Measurements from ENCODE around the gene LRRC4B. TPM values are rescaled to one million over a fixed set of nuclear protein-coding genes. Genes with fewer than 3 reads are reported as not detected.

LRRC4B gene
- total RNA-seq, 1 experiment from 2014 or later, result 0.54 TPM

GRCh38 chr19:50573741-50574461 lies 5.7 kb upstream of the LRRC4B start:
- CTCF ChIA-PET, result interaction anchor here (1.0 kb wide), 1 partner anchor 18 kb away, joined by 4 read pairs; no protein-coding TSS in a partner anchor
- no peak overlapping the region for H3K27ac Mint-ChIP-seq (ENCODE audit: unreplicated experiment)

GRCh38 chr19:50570997-50571396 lies 2.8 kb upstream of the LRRC4B start:
- no peak overlapping the region for H3K4me3 Mint-ChIP-seq (ENCODE audit: unreplicated experiment)
- DNase-seq, result no peak
- no peak for TF ChIP-seq CTCF (IDR thresholded peaks at IDR 0.05; ENCODE audit: insufficient read depth in 1 of 2, low read depth in 1 of 2, low read length in 1 of 2, severe bottlenecking in 1 of 2, unreplicated experiment in 1 of 2)
- H3K27ac Mint-ChIP-seq (ENCODE audit: unreplicated experiment), result no peak overlapping the region
- BruUV-seq (replicated peaks), result no TSS peak
- intact Hi-C loops (cut with micrococcal nuclease; ENCODE audit: unreplicated experiment), result no loop called here
- Histone ChIP-seq H3K36me3 (ENCODE audit: control insufficient read depth, insufficient read depth, low read length) (no peaks in the 10 kb centered on the region), H3K27me3 (replicated peaks; ENCODE audit: control insufficient read depth, insufficient read depth, low read length) (no peaks in the 10 kb centered on the region), H3K4me3 (ENCODE audit: low read depth, low read length) (no peak overlapping the region), H3K9me3 (no peaks in the 10 kb centered on the region), H3K4me1 (no peaks in the 10 kb centered on the region)
- POLR2A ChIA-PET, result no interaction called here
- H3K36me3 Mint-ChIP-seq (ENCODE audit: insufficient read depth, unreplicated experiment), result no peaks in the 10 kb centered on the region
- H3K4me1 Mint-ChIP-seq (ENCODE audit: low read depth, unreplicated experiment), result no peaks in the 10 kb centered on the region
- H3K27me3 Mint-ChIP-seq (ENCODE audit: insufficient read depth, unreplicated experiment), result peaks cover 24% of the 10 kb centered on the region
- no peaks in the 10 kb centered on the region for H3K9me3 Mint-ChIP-seq (ENCODE audit: unreplicated experiment)
- CTCF ChIA-PET, result no interaction called here

More at GRCh38 chr19:50573741-50574461, 5.7 kb upstream of the LRRC4B start:
- intact Hi-C loops (cut with micrococcal nuclease; ENCODE audit: unreplicated experiment), result no loop called here
- DNase-seq, result no peak
- Histone ChIP-seq H3K9me3 (no peaks in the 10 kb centered on the region), H3K4me1 (no peaks in the 10 kb centered on the region), H3K27me3 (replicated peaks; ENCODE audit: control insufficient read depth, insufficient read depth, low read length) (no peaks in the 10 kb centered on the region), H3K4me3 (ENCODE audit: low read depth, low read length) (no peak overlapping the region), H3K36me3 (ENCODE audit: control insufficient read depth, insufficient read depth, low read length) (no peaks in the 10 kb centered on the region)
- Mint-ChIP-seq H3K4me3 (ENCODE audit: unreplicated experiment) (no peak overlapping the region), H3K36me3 (ENCODE audit: insufficient read depth, unreplicated experiment) (no peaks in the 10 kb centered on the region), H3K9me3 (ENCODE audit: unreplicated experiment) (no peaks in the 10 kb centered on the region), H3K27me3 (ENCODE audit: insufficient read depth, unreplicated experiment) (peaks cover 13% of the 10 kb centered on the region), H3K4me1 (ENCODE audit: low read depth, unreplicated experiment) (no peaks in the 10 kb centered on the region)
- TF ChIP-seq CTCF (IDR thresholded peaks at IDR 0.05; ENCODE audit: insufficient read depth in 1 of 2, low read depth in 1 of 2, low read length in 1 of 2, severe bottlenecking in 1 of 2, unreplicated experiment in 1 of 2), result no peak
- BruUV-seq (replicated peaks), result no TSS peak
- POLR2A ChIA-PET, result no interaction called here

- no peaks in the 10 kb centered on the region for H3K9me3 Mint-ChIP-seq (ENCODE audit: unreplicated experiment)
- no peak overlapping the region for H3K4me3 Mint-ChIP-seq (ENCODE audit: unreplicated experiment)
- H3K4me1 Mint-ChIP-seq (ENCODE audit: low read depth, unreplicated experiment), result no peaks in the 10 kb centered on the region
- Histone ChIP-seq H3K4me1 (no peaks in the 10 kb centered on the region), H3K9me3 (no peaks in the 10 kb centered on the region), H3K36me3 (ENCODE audit: control insufficient read depth, insufficient read depth, low read length) (no peaks in the 10 kb centered on the region), H3K27me3 (replicated peaks; ENCODE audit: control insufficient read depth, insufficient read depth, low read length) (no peaks in the 10 kb centered on the region), H3K4me3 (ENCODE audit: low read depth, low read length) (no peak overlapping the region)
- peaks cover 34% of the 10 kb centered on the region for H3K27me3 Mint-ChIP-seq (ENCODE audit: insufficient read depth, unreplicated experiment)
- BruUV-seq (replicated peaks), result no TSS peak
- intact Hi-C loops (cut with micrococcal nuclease; ENCODE audit: unreplicated experiment), result no loop called here
- H3K27ac Mint-ChIP-seq (ENCODE audit: unreplicated experiment), result no peak overlapping the region
- no peak for DNase-seq
- ChIA-PET POLR2A (no interaction called here), CTCF (no interaction called here)
- no peak for TF ChIP-seq CTCF (IDR thresholded peaks at IDR 0.05; ENCODE audit: insufficient read depth in 1 of 2, low read depth in 1 of 2, low read length in 1 of 2, severe bottlenecking in 1 of 2, unreplicated experiment in 1 of 2)
- H3K36me3 Mint-ChIP-seq (ENCODE audit: insufficient read depth, unreplicated experiment), result no peaks in the 10 kb centered on the region
Observed at GRCh38 chr19:50569938-50570540, 1.8 kb upstream of the LRRC4B start.

All from Caco-2 (cell line).